ENCODE measurements around the gene BTNL8. TPM values are rescaled to one million over a fixed set of nuclear protein-coding genes. Genes with fewer than 3 reads are reported as not detected.
"Not testable (repeated sequence)": the region's sequence is repeated elsewhere in the genome, so short reads cannot be mapped to it uniquely, and the experiment has no call there.

BTNL8 gene
- total RNA-seq, 1 donor: not detected

DNA sequence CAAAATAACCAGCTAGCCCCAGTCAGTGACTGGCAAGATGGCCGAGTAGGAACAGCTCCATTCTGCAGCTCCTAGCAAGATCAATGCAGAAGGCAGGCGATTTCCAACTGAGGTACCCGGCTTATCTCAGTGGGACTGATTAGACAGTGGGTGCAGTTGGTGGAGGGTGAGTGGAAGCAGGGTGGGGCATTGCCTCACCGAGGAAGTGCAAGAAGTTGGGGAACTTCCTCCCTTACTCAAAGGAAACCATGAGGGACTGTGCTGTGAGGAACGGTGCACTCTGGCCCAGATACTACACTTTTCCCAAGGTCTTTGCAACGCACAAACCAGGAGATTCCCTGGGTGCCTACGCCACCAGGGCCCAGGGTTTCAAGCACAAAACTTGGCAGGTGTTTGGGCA, 9.6 kb upstream of the BTNL8 start:
- TF ChIP-seq CTCF (IDR thresholded peaks at IDR 0.05; ENCODE audit: extremely low read depth, low read depth, low read length): no peak
- Histone ChIP-seq H3K4me2 (ENCODE audit: insufficient read depth, low read length) (no peak overlapping the region), H3K36me3 (ENCODE audit: insufficient read depth, low read length) (no peaks in the 10 kb centered on the region), H3K4me3 (ENCODE audit: insufficient read depth, low read length) (no peak overlapping the region), H3K9me3 (ENCODE audit: low read depth, low read length) (no peaks in the 10 kb centered on the region), H3K27me3 (ENCODE audit: insufficient read depth, low read length) (no peaks in the 10 kb centered on the region), H4K20me1 (ENCODE audit: insufficient read depth, low read length) (no peaks in the 10 kb centered on the region), H3K4me1 (ENCODE audit: insufficient read depth, low read length) (no peaks in the 10 kb centered on the region), H3K27ac (ENCODE audit: low read depth, low read length) (no peak overlapping the region), H3K79me2 (ENCODE audit: insufficient read depth, low read length) (no peaks in the 10 kb centered on the region), H2AFZ (ENCODE audit: low read length) (no peak overlapping the region)
- no peak for DNase-seq (ENCODE audit: insufficient read length, low spot score, missing footprints)

DNA sequence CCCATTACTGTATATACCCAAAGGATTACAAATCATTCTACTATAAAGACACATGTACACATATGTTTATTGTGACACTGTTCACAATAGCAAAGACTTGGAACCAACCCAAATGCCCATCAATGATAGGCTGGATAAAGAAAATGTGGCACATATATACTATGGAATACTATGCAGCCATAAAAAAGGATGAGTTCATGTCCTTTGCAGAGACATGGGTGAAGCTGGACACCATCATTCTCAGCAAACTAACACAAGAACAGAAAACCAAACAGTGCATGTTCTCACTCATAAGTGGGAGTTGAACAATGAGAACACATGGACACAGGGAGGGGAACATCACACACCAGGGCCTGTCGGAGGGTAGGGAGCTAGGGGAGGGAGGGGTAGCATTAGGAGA, 3.6 kb upstream of the BTNL8 start:
- H3K4me1 ChIP-seq (ENCODE audit: insufficient read depth, low read length); H3K36me3 ChIP-seq (ENCODE audit: insufficient read depth, low read length); H2AFZ ChIP-seq (ENCODE audit: low read length); H3K9me3 ChIP-seq (ENCODE audit: low read depth, low read length); H3K4me2 ChIP-seq (ENCODE audit: insufficient read depth, low read length); H3K27me3 ChIP-seq (ENCODE audit: insufficient read depth, low read length); H3K27ac ChIP-seq (ENCODE audit: low read depth, low read length); H3K79me2 ChIP-seq (ENCODE audit: insufficient read depth, low read length); H3K4me3 ChIP-seq (ENCODE audit: insufficient read depth, low read length); H4K20me1 ChIP-seq (ENCODE audit: insufficient read depth, low read length); DNase-seq (ENCODE audit: insufficient read length, low spot score, missing footprints): not testable (repeated sequence)

- TF ChIP-seq CTCF (IDR thresholded peaks at IDR 0.05; ENCODE audit: extremely low read depth, low read depth, low read length): no peak
- no peaks in the 10 kb centered on the region for H3K9me3 ChIP-seq (ENCODE audit: low read depth, low read length)
- H3K27ac ChIP-seq (ENCODE audit: low read depth, low read length): no peak overlapping the region
- H3K36me3 ChIP-seq (ENCODE audit: insufficient read depth, low read length): no peaks in the 10 kb centered on the region
- no peak overlapping the region for H2AFZ ChIP-seq (ENCODE audit: low read length)
- DNase-seq (ENCODE audit: insufficient read length, low spot score, missing footprints): no peak
- no peak overlapping the region for H3K4me2 ChIP-seq (ENCODE audit: insufficient read depth, low read length)
- no peak overlapping the region for H3K4me3 ChIP-seq (ENCODE audit: insufficient read depth, low read length)
- H3K27me3 ChIP-seq (ENCODE audit: insufficient read depth, low read length): no peaks in the 10 kb centered on the region
- no peaks in the 10 kb centered on the region for H4K20me1 ChIP-seq (ENCODE audit: insufficient read depth, low read length)
- no peaks in the 10 kb centered on the region for H3K79me2 ChIP-seq (ENCODE audit: insufficient read depth, low read length)
- H3K4me1 ChIP-seq (ENCODE audit: insufficient read depth, low read length): no peaks in the 10 kb centered on the region
Observed at GRCh38 chr5:180900178-180900577, 1.2 kb downstream of the BTNL8 start.

- no peak for DNase-seq (ENCODE audit: insufficient read length, low spot score, missing footprints)
- Histone ChIP-seq H4K20me1 (ENCODE audit: insufficient read depth, low read length) (no peaks in the 10 kb centered on the region), H3K4me3 (ENCODE audit: insufficient read depth, low read length) (no peak overlapping the region), H3K9me3 (ENCODE audit: low read depth, low read length) (no peaks in the 10 kb centered on the region), H2AFZ (ENCODE audit: low read length) (no peak overlapping the region), H3K27me3 (ENCODE audit: insufficient read depth, low read length) (no peaks in the 10 kb centered on the region), H3K36me3 (ENCODE audit: insufficient read depth, low read length) (no peaks in the 10 kb centered on the region), H3K4me2 (ENCODE audit: insufficient read depth, low read length) (no peak overlapping the region), H3K4me1 (ENCODE audit: insufficient read depth, low read length) (no peaks in the 10 kb centered on the region), H3K27ac (ENCODE audit: low read depth, low read length) (no peak overlapping the region), H3K79me2 (ENCODE audit: insufficient read depth, low read length) (no peaks in the 10 kb centered on the region)
- no peak for TF ChIP-seq CTCF (IDR thresholded peaks at IDR 0.05; ENCODE audit: extremely low read depth, low read depth, low read length)
Observed at GRCh38 chr5:180901319-180902009, 2.5 kb downstream of the BTNL8 start.

Measured in osteoblast (primary cell).